RCC 7860 (cell line): ENCODE data around the gene UBE2O.

Source experiments
- DNase-seq: peaks from one replicate; pipeline ENCODE4 v3.0.0-alpha.2; 2015; ENCODE audit warnings: low spot score
- FAIRE-seq: peaks from 2 replicates; lab custom pipeline; 2012; peaks lifted over from hg19 to GRCh38; lab: Jason Lieb, UNC

UBE2O gene

DNA sequence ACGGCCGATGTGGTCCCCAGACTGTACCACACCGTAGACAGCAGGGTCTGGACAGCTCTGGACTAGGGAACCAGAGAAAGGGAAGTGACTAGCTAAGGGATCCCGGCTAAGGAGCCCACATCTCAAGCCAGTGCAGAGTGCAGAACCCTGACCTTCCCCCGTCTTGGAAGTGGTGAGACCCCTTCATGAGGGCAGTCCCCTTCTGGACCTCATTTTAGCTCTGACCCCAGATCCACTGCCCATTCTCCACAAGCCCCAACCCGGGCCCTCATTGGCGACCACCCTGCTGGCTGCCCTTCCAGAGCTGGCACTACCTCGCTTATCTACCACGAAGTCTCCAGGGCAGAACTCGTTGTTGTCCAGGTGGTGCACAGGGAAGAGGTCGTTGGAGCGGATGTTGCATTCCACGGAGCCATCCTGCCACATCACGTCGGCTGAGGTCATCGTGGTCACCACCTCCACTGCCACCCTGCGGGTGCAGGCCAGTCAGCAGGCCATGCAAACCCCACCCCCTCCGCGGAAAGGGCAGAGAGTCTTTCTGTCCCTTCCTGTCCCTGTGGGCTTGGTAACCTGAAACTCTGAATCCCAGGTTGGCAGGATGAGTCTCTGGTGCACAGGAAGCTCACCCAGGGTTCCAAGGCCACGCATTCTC is 54.3 kb downstream of the UBE2O start:
- FAIRE-seq: peak; percentile 92

DNA sequence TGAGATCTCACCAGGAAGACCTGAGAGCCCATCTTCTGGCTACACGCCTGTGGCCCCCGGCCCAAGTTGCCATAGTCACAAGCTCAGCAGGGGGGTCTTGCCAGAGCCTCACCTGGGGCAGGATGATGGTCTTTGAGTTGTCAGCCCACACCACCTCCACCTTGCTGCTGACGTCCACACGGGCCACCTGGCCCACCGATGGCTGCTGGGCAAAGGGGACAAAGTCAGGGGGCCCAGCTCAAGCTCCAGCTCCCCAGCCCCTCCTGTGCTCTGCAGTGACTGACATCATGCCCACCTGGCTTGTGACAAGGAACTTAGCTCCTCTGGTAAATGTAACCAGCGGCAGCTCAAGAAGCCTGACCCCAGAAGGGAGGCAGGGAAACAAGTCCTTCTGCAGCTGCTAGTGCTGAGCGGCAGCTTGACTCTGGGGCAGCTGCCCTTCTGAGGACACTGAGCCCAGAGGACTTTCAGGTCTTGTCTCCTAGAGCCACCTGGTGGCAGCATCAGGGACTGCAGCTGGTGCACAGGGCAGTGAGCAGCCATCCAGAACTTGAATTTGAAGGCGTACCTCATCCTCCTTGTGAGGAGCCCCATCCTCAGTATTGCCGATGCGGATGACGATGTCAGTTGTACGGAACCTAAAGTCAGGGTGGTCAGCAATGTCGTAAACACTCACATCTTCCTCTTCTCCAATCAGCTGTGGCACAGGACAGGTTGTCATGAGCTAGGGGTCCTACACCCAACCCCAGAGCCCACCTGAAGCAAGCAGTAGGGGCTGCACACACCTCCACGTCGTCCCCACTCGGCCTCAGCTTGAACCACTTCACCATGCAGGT is 55.0 kb downstream of the UBE2O start:
- peak; percentile 62 for FAIRE-seq
- peak; percentile 80 for DNase-seq

More for the DNA sequence above, 54.3 kb downstream of the UBE2O start:
- peak; percentile 92 for DNase-seq

DNA sequence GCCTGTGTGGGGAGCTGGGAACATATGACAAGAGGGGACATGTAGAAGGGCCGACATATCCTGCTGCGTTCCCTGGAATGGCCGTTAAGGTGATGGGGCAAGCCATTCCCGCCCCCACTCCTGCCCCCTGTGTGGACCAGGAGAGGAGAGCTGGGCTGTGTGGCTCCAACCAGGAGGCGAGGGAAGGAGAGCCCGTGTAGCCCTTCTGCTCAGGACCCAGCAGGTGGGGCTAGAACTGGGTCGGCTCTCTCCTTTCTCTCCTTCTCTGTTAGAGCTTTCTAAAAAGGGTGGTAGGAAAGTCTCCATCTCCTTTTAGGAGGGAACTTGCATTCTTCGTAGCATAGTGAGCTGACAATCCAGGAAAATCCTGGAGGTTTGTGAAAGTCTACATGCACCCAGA is 55.8 kb downstream of the UBE2O start:
- DNase-seq (no peak), FAIRE-seq (no peak)

DNA sequence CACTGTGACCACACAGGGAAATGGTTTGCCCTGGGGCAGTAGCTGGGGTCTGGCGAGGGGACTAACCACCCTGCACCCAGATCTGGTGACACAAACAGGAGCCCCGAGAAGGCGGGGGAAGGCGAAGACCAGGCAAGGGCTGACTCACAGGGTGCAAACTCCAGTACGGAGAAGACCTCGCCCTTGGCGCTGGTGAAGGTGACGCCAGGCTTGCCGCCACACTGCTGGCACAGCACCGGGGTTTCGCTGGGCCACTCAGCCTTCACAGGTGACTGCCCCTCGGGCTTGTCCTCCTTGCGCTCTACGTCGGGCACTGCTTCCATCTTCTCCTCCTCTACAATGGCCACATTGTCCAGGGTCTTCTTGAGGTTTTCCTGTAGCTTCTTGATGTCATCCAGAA is 57.0 kb downstream of the UBE2O start:
- DNase-seq (no peak), FAIRE-seq (no peak)

DNA sequence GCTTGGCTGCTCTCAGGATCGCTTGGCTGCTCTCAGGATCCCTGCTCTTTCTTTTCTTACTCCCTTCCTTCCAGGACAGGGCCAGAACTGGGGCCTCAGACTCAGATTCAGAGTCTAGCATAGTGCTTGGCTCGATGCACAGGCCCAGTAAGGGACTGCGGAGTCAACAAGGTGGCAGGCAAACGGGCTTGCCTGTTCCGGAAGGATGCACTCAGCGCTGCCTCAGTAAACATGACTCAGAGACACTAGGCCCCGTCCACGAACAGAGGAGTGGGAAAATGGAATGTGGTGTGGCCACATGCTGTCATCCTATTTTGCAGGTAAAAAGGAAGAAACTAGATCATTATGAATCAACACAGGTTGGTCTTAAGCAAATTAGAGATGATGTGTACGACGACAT is 58.8 kb downstream of the UBE2O start:
- FAIRE-seq (peak; percentile 99), DNase-seq (peak; percentile 96)

DNA sequence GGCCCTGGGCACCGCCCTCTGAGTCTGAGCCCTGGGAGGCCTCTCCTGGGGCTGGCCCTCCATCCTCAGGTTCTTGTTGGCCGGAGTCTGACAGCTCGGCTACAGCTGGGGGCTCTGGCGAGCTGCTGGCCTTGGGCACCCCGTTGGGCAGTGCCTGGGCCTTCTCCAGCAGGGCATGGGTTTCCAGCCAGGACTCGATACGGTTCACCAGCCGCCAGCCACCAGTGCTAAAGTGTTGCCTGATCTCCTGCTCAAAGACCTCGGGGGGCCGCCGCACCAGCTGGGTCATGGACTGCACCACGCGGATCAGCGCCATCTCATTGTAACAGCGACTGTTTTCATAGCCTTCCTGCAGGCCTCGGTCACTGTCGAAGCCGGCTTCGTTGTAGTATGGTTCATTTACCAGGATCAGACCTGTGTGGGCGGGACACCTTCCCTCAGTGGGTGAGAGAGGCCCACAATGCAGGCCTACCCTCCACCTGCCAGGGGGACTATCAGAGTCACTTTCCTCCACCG is 61.7 kb downstream of the UBE2O start:
- FAIRE-seq (no peak), DNase-seq (no peak)

DNA sequence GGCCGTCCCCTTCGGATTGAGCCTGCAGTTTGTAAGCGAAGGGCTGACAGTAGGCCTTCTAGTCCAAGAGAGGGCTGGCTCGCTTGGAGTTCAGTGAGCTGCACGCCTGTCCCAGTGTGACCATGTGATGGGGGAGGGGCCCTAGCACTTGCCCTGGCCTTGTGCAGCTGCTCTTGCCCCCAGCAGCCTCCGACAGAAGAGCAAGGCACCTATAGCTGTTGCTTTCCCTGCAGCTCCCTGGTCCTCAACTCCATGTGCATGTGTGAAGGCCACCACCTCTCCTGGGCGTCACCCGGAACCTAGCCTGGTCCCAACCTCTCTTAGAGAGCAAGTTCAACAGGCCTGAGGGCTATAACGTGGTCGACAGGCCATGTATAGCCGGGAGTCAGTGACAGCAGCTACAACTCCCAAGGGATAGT is 62.9 kb downstream of the UBE2O start:
- DNase-seq: no peak

DNA sequence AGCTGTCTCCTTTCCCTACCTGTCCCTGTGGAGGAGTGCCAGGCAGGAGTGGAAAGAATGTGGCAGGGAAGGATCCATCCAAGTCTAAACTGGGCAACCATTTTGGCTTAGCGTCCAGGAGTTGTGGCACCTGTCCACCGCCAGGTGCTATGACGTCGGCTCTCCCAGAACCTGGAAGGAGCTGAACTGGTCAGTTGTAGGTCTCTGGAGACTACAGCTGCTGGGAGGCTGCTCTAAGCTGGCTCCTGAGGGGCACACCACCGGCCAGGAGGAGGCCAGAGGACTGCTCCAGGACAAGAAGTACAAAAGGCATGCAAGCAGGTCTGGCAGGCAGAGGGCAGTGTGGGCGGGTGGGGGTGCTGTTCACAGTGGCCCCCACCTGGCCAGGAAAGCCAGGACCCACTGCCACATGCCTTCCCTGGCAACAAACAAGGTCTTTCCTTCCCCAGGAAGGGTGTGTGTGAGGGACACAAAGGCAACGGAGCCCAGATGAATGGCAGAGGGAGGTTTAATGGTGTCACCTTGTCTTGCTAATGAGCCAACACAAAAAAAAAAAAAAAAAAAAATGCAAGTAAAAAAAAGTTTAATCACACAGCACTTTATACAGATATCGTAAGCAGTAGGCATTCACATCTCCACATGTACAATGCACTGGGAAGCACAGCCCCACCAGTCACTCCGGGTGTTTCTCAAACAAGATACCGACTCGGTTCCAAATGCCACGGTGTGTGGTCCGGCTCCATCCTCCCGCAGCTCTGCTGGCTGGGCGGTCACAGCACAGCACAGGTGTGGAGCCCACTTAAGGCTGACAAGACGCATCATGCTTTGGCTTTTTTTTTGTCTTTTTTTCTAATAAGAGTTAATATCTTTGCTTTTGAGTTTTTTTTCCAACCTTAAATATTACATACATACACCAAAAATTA is 63.7 kb downstream of the UBE2O start:
- FAIRE-seq (no peak), DNase-seq (peak; percentile 22)

More for the DNA sequence above, 62.9 kb downstream of the UBE2O start:
- no peak for FAIRE-seq

DNA sequence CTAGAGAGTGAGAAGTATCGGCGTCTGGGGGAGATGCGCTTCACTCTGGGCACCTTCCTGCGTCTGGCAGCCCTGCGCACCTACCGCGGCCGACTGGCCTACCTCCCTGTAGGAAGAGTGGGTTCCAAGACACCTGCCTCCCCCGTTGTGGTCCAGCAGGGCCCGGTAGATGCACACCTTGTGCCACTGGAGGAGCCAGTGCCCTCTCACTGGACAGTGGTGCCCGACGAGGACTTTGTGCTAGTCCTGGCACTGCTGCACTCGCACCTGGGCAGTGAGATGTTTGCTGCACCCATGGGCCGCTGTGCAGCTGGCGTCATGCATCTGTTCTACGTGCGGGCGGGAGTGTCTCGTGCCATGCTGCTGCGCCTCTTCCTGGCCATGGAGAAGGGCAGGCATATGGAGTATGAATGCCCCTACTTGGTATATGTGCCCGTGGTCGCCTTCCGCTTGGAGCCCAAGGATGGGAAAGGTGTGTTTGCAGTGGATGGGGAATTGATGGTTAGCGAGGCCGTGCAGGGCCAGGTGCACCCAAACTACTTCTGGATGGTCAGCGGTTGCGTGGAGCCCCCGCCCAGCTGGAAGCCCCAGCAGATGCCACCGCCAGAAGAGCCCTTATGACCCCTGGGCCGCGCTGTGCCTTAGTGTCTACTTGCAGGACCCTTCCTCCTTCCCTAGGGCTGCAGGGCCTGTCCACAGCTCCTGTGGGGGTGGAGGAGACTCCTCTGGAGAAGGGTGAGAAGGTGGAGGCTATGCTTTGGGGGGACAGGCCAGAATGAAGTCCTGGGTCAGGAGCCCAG is 65.8 kb downstream of the UBE2O start:
- DNase-seq (no peak), FAIRE-seq (no peak)

DNA sequence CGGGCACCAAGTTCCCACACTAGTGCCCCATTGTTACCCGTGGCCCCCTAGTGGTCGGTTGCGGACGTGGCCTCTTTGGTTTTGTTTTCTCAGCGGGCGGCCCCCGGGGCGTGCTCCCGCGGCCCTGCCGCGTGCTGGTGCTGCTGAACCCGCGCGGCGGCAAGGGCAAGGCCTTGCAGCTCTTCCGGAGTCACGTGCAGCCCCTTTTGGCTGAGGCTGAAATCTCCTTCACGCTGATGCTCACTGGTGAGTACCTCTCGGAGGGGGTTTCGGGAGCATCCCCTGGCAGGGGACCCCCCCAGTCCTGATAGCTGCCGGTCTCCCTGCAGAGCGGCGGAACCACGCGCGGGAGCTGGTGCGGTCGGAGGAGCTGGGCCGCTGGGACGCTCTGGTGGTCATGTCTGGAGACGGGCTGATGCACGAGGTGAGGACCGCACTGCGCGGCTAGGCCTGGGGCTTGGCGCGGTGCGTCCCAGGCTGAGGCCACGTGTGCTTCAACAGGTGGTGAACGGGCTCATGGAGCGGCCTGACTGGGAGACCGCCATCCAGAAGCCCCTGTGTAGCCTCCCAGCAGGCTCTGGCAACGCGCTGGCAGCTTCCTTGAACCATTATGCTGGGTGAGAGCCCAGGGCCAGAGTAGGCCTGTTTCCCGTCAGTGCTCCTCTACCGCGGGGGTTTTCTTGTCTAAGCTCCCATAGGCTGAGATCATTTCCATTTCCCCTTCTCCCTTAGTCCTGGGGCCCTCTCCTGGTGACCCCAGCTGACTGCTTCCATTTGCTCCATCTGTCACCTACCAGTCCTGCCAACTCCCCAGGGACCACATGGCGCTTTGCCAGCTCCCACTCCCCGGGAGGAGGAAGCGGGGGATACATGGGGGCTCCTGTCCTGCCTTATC is 66.8 kb downstream of the UBE2O start:
- FAIRE-seq (no peak), DNase-seq (peak; percentile 74)

DNA sequence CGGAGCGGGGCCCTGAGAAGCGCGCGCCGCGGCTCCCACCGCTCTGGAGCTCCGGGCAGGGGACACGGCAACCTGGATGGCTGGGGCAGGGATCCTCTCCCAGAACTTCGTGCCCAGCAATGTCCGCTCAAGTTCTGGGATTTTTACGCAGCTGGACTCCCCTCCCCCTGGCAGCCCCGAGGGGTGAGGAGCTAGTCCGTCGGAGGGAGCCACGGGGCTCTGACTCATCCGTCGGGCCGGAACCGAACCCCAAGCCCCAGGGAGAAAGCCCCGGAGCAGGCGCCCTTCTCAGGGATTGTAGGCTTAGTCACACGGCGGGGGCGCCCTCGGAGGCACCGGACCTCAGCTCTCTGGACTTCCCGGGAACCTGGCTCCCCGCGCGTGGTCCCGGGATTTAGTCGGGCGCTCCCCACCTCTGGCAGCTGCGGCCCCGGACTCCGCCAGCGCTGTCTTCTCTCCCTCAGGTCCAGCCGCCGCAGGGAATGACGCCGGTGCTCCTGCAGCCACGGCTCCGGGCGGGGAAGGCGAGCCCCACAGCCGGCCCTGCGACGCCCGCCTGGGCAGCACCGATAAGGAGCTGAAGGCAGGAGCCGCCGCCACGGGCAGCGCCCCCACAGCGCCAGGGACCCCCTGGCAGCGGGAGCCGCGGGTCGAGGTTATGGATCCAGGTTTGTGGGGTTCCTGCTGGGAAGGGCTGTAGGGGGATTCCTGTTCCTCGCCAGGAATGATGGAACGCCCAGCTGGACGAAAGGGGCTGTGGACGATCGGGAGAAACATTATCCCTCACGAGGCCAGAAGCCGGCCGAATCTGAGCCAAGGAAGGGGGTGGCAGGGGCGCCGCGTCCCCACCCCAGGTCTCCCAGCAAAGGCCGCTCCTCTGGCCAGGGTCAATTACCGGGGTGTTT is 67.7 kb downstream of the UBE2O start:
- peak; percentile 59 for DNase-seq
- FAIRE-seq: no peak

DNA sequence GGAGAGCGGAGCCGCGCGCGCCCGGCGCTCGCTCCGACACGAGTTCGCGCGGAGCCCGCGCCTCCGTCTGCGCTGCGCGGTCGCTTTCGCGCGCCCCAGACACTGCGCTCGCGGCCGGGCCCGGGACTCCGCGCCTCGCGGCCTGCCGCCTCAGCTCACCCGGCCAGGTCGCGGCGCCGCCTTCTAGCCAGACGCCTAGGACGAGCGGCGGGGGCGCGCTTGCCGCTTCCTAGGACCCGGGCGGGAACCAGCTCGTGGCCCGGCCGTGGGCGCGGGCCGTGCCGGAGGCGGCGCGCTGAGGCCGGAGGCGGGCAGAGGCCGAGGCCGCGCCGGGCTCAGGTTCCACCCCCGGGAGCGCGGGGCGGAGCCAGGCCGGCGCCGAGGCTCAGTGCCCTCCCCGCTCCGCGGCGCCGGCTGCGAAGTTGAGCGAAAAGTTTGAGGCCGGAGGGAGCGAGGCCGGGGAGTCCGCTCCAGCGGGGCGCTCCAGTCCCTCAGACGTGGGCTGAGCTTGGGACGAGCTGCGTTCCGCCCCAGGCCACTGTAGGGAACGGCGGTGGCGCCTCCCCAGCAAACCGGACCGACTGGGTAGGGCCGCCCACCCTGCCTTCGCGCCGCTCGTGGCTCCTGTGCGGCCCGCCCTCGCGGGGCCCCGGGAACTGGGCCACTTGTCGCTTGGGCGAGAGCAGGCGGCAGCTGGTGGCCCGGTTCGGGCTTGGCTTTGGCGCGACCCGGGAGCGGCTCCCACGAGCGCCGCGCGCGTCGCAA is 68.5 kb downstream of the UBE2O start, which contains the start of gene SPHK1:
Gene SPHK1, plus strand, starts transcription at position 388 of the 765 bp plus-strand sequence. CDS start 1,036 bp downstream, outside the sequence.
- no peak for FAIRE-seq
- peak; percentile 71 for DNase-seq

DNA sequence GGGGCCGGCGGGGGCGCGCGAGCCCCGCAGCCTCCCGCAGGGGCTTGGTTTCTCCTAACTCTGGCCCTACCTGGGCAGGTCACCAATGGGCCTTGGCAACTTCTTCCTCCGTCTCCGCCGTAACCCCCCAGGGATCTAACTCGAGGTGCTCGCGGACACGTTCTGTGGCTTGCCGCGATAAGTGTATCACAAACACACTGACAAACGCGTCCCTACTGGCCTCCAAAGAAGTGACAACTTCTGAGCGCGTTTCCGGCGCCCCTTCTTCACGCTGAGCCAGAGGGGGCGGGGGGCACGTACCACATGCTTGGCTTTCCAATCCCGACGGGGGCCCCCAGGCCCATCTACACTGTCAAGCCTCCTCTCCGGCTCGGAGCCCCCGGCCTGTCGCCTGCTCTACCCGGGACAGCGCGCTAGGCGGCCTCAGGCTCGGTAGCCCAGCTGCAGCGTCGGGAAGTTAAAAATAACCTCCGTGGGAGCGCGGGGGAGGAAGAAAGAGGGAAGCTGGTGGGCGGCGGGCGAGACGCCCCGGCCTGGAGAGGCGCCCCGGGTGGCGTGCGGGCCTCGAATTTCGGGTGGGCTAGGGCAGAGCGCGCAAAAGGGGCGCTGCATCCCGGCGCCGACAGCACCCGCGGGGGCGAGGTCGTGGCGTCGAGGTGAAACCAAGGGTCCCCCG is 69.3 kb downstream of the UBE2O start:
- DNase-seq (peak; percentile 33), FAIRE-seq (no peak)

DNA sequence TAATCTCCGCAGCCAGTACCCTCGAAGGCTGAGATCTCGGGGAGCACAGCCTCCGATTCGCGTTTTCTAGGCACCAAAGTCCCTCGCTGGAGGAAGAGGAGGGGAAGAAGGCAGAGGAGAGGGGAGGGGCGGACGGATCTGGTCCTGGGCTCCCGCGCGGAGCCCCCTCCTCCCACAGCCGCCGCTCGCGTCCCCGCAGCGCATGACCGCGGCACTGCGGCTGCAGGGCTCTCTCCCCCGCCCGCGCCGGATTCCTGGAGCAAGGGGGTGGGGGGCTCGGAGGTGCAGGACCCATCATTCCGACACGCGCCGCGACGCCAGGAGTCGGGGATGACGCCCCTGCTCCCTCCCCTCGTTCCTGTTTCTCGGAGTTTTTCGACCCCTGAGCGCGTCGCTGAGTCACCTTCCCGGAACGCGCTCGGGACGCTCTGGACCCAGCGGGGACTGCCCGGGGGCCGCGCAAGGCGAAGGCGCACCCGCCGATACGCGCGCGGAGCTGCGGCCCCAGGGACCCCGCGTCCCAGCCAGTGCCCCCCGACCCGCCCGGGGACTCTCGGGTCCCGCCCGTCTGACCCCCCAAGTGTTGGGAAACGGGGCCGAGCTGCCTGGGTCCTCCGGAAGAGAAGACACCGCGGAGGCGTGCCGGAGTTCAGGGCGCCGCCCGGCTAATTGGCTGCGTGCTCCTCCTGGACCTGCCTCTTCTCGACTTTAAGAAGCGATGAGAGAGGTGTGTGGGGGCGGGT is 70.0 kb downstream of the UBE2O start:
- FAIRE-seq: no peak
- DNase-seq: peak; percentile 49

DNA sequence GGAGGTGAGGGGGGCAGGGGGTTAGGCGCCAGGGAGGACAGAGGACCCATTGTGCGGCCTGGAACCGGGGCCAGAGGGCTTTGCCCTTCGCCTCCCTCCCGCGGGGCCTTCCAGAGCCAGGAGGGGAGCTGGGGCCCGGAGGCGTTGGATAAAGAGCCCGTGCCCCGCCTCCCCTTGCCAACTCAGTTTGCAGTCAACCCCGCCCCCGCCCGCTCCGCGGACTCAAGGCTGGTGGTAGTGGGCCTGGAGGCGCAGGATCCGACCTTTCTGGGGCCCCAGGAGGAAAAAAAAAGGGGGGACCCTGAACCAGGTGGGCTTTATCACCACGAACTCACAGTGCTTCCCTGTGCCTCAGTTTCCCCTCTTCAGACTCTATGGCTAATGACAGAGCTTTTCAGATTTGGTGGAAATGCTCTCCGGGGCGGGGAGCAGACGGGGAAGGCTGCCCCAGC is 70.6 kb downstream of the UBE2O start:
- FAIRE-seq (no peak), DNase-seq (no peak)
